ENCODE data around the gene RBM5. TPM values are rescaled to one million over a fixed set of nuclear protein-coding genes. Genes with fewer than 3 reads are reported as not detected.
A peak's percentile ranks its signal among the peaks of the same experiment; 100 is the strongest.

RBM5 gene
- polyA plus RNA-seq, 1 of the 3 experiments (the other 2 are of a cell fraction), result 113 TPM

DNA sequence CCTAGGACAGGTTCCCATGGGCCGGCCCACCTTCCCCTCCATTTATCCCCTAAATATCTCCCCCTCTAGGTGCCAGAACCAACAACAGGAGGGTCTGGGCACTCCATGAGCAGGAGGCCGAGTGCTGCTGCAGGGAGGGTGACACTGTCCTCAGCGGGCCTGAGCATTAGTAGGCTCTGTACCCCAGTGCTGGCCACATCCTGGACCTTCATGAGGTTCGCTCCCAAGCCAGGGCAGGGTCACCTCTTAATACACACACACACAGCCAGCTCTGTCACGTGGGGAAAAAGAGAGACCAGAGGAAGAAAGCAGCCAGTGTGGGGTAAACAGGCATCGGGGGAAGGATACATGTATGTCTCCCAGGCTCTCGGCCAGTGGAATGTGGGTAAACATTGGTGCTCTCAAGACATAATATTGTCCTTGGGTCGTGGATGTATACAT lies 38.6 kb downstream of the RBM5 start:
- 92% methylated on average over 8 of the region's 8 CpGs for WGBS (ENCODE audit: low lambda C conversion rate)
- POLR2A ChIA-PET, result interaction anchor here (2.0 kb wide), 1 partner anchor 9 kb away, joined by 9 read pairs; no protein-coding TSS in a partner anchor

DNA sequence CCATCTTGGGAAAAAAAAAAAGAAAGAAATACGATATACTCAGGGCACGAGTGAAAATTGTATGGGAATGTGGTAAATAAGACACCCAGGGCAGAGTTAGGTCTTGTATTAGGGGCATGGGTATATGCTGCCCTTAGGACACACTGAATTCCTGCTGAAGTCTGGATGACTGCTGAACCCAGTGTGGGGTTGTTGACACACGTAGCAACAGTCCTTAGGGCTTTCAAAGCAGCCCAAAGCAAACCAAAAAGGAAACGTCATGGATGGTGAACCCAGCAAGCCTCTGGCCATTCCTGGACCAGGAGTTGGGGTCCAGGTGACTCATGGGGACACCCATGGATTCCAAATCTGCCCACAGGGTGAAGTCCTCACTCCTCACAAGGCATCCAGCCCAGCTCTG lies 39.3 kb downstream of the RBM5 start:
- Histone ChIP-seq H3K4me3 (ENCODE audit: low read depth in 2 of 2, low read length in 1 of 2) (no peak overlapping the region), H3K79me2 (ENCODE audit: insufficient read depth) (no peaks in the 10 kb centered on the region), H3K36me3 (replicated peaks in 1 of 2; ENCODE audit: control insufficient read depth in 1 of 2, insufficient read depth in 2 of 2, low read length in 1 of 2) (no peaks in the 10 kb centered on the region), H3K9me2 (no peaks in the 10 kb centered on the region), H3K9me3 (no peaks in the 10 kb centered on the region), H2AFZ (ENCODE audit: low read depth) (no peak overlapping the region), H3F3A (replicated peaks; ENCODE audit: insufficient read depth) (peaks cover 4% of the 10 kb centered on the region), H3K9ac (no peak overlapping the region), H3K27ac (ENCODE audit: low read depth in 2 of 2, low read length in 1 of 2) (no peak overlapping the region), H3K4me1 (ENCODE audit: control insufficient read depth in 1 of 2, insufficient read depth in 2 of 2, low read depth in 1 of 2, low read length in 1 of 2) (peaks cover 13 to 44% of the 10 kb centered on the region in 2 experiments), H3K27me3 (ENCODE audit: insufficient read depth) (no peaks in the 10 kb centered on the region), H4K20me1 (ENCODE audit: insufficient read depth) (no peaks in the 10 kb centered on the region), H3K4me2 (no peak overlapping the region)
- WGBS (ENCODE audit: low lambda C conversion rate), result 75% methylated on average over 4 of the region's 4 CpGs
- POLR2A ChIA-PET, result no interaction called here
- no peak for DNase-seq
- CTCF ChIA-PET, result interaction anchor here (1.5 to 28.1 kb wide), 2 partner anchors 57 to 146 kb away, joined by 3 to 684 read pairs; partner anchors contain the start of gene GNAT1
- no peak for TF ChIP-seq JUND (IDR thresholded peaks at IDR 0.05)
- TF ChIP-seq, protein P1, sequence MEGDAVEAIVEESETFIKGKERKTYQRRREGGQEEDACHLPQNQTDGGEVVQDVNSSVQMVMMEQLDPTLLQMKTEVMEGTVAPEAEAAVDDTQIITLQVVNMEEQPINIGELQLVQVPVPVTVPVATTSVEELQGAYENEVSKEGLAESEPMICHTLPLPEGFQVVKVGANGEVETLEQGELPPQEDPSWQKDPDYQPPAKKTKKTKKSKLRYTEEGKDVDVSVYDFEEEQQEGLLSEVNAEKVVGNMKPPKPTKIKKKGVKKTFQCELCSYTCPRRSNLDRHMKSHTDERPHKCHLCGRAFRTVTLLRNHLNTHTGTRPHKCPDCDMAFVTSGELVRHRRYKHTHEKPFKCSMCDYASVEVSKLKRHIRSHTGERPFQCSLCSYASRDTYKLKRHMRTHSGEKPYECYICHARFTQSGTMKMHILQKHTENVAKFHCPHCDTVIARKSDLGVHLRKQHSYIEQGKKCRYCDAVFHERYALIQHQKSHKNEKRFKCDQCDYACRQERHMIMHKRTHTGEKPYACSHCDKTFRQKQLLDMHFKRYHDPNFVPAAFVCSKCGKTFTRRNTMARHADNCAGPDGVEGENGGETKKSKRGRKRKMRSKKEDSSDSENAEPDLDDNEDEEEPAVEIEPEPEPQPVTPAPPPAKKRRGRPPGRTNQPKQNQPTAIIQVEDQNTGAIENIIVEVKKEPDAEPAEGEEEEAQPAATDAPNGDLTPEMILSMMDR (IDR thresholded peaks at IDR 0.05), result no peak
- TF ChIP-seq, protein P2, sequence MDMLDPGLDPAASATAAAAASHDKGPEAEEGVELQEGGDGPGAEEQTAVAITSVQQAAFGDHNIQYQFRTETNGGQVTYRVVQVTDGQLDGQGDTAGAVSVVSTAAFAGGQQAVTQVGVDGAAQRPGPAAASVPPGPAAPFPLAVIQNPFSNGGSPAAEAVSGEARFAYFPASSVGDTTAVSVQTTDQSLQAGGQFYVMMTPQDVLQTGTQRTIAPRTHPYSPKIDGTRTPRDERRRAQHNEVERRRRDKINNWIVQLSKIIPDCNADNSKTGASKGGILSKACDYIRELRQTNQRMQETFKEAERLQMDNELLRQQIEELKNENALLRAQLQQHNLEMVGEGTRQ (IDR thresholded peaks at IDR 0.05; ENCODE audit: borderline replicate concordance, low read depth, low read length), result no peak
- TF ChIP-seq RCOR1 (IDR thresholded peaks at IDR 0.05; ENCODE audit: low read length), result no peak
- no peak for TF ChIP-seq CHD2 (IDR thresholded peaks at IDR 0.05; ENCODE audit: low read length, partially characterized antibody)
- TF ChIP-seq MXI1 (IDR thresholded peaks at IDR 0.05; ENCODE audit: low read depth, low read length), result no peak
- no peak for TF ChIP-seq NRF1 (IDR thresholded peaks at IDR 0.05; ENCODE audit: low read depth, low read length)
- no peak for TF ChIP-seq MEF2A (IDR thresholded peaks at IDR 0.05; ENCODE audit: borderline replicate concordance, low read depth)
- TF ChIP-seq, protein P3, sequence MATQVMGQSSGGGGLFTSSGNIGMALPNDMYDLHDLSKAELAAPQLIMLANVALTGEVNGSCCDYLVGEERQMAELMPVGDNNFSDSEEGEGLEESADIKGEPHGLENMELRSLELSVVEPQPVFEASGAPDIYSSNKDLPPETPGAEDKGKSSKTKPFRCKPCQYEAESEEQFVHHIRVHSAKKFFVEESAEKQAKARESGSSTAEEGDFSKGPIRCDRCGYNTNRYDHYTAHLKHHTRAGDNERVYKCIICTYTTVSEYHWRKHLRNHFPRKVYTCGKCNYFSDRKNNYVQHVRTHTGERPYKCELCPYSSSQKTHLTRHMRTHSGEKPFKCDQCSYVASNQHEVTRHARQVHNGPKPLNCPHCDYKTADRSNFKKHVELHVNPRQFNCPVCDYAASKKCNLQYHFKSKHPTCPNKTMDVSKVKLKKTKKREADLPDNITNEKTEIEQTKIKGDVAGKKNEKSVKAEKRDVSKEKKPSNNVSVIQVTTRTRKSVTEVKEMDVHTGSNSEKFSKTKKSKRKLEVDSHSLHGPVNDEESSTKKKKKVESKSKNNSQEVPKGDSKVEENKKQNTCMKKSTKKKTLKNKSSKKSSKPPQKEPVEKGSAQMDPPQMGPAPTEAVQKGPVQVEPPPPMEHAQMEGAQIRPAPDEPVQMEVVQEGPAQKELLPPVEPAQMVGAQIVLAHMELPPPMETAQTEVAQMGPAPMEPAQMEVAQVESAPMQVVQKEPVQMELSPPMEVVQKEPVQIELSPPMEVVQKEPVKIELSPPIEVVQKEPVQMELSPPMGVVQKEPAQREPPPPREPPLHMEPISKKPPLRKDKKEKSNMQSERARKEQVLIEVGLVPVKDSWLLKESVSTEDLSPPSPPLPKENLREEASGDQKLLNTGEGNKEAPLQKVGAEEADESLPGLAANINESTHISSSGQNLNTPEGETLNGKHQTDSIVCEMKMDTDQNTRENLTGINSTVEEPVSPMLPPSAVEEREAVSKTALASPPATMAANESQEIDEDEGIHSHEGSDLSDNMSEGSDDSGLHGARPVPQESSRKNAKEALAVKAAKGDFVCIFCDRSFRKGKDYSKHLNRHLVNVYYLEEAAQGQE (IDR thresholded peaks at IDR 0.05; ENCODE audit: low read depth, low read length), result no peak
- TF ChIP-seq, protein P4, sequence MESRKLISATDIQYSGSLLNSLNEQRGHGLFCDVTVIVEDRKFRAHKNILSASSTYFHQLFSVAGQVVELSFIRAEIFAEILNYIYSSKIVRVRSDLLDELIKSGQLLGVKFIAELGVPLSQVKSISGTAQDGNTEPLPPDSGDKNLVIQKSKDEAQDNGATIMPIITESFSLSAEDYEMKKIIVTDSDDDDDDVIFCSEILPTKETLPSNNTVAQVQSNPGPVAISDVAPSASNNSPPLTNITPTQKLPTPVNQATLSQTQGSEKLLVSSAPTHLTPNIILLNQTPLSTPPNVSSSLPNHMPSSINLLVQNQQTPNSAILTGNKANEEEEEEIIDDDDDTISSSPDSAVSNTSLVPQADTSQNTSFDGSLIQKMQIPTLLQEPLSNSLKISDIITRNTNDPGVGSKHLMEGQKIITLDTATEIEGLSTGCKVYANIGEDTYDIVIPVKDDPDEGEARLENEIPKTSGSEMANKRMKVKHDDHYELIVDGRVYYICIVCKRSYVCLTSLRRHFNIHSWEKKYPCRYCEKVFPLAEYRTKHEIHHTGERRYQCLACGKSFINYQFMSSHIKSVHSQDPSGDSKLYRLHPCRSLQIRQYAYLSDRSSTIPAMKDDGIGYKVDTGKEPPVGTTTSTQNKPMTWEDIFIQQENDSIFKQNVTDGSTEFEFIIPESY (IDR thresholded peaks at IDR 0.05; ENCODE audit: borderline replicate concordance, low read depth), result no peak
- no peak for TF ChIP-seq GATA2 (CRISPR knock-in tag; IDR thresholded peaks at IDR 0.05)

More for the DNA sequence above, 38.6 kb downstream of the RBM5 start:
- Histone ChIP-seq H3K9ac (no peak overlapping the region), H3K4me3 (ENCODE audit: low read depth in 2 of 2, low read length in 1 of 2) (no peak overlapping the region), H3K9me3 (no peaks in the 10 kb centered on the region), H3F3A (replicated peaks; ENCODE audit: insufficient read depth) (peaks cover 4% of the 10 kb centered on the region), H4K20me1 (ENCODE audit: insufficient read depth) (no peaks in the 10 kb centered on the region), H3K79me2 (ENCODE audit: insufficient read depth) (no peaks in the 10 kb centered on the region), H3K27me3 (ENCODE audit: insufficient read depth) (no peaks in the 10 kb centered on the region), H3K4me2 (no peak overlapping the region), H3K36me3 (replicated peaks in 1 of 2; ENCODE audit: control insufficient read depth in 1 of 2, insufficient read depth in 2 of 2, low read length in 1 of 2) (no peaks in the 10 kb centered on the region), H3K4me1 (ENCODE audit: control insufficient read depth in 1 of 2, insufficient read depth in 2 of 2, low read depth in 1 of 2, low read length in 1 of 2) (peaks cover 13 to 51% of the 10 kb centered on the region in 2 experiments), H2AFZ (ENCODE audit: low read depth) (no peak overlapping the region), H3K27ac (ENCODE audit: low read depth in 2 of 2, low read length in 1 of 2) (peak overlapping the region in 1 of 2 experiments; percentile 54; a peak in 1 of 4 replicates), H3K9me2 (no peaks in the 10 kb centered on the region)
- CTCF ChIA-PET, result interaction anchor here (0.6 to 28.1 kb wide), 10 partner anchors 11 to 147 kb away, joined by 3 to 684 read pairs (median 4); partner anchors contain the start of gene GNAT1
- no peak for DNase-seq
- TF ChIP-seq NRF1 (IDR thresholded peaks at IDR 0.05; ENCODE audit: low read depth, low read length), result no peak
- TF ChIP-seq, protein P2 (IDR thresholded peaks at IDR 0.05; ENCODE audit: borderline replicate concordance, low read depth, low read length), result no peak
- no peak for TF ChIP-seq ELF1 (IDR thresholded peaks at IDR 0.05)
- TF ChIP-seq EP300 (IDR thresholded peaks at IDR 0.05; ENCODE audit: borderline replicate concordance in 1 of 2, low read depth in 1 of 2, low read length in 1 of 2), result no peak
- TF ChIP-seq, protein P5, sequence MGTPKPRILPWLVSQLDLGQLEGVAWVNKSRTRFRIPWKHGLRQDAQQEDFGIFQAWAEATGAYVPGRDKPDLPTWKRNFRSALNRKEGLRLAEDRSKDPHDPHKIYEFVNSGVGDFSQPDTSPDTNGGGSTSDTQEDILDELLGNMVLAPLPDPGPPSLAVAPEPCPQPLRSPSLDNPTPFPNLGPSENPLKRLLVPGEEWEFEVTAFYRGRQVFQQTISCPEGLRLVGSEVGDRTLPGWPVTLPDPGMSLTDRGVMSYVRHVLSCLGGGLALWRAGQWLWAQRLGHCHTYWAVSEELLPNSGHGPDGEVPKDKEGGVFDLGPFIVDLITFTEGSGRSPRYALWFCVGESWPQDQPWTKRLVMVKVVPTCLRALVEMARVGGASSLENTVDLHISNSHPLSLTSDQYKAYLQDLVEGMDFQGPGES (IDR thresholded peaks at IDR 0.05; ENCODE audit: low read depth, low read length), result no peak
- no peak for TF ChIP-seq MXI1 (IDR thresholded peaks at IDR 0.05; ENCODE audit: low read depth, low read length)
